Fibroblast of skin of right biceps (primary cell): ENCODE measurements around the gene TMEM229A.
"Not testable (repeated sequence)": the region's sequence is repeated elsewhere in the genome, so short reads cannot be mapped to it uniquely, and the experiment has no call there.

Experiments used
- DNase-seq: peaks from one replicate; pipeline ENCODE4 v3.0.0-alpha.2; 2013

TMEM229A gene

GRCh38 chr7:124032369-124033094 is at the start of gene TMEM229A:
Gene TMEM229A (minus strand): TSS chr7:124033067. CDS start chr7:124033003, 64 bp downstream.
- DNase-seq, result peak; percentile 7

- not testable (repeated sequence) for DNase-seq
Measured at GRCh38 chr7:124082234-124082633, 49.4 kb upstream of the TMEM229A start.

- no peak for DNase-seq
Measured at GRCh38 chr7:124077546-124077945, 44.7 kb upstream of the TMEM229A start.

- DNase-seq, result no peak
Measured at GRCh38 chr7:124076841-124077240, 44.0 kb upstream of the TMEM229A start.

GRCh38 chr7:124074007-124074406 is 41.1 kb upstream of the TMEM229A start:
- no peak for DNase-seq

- DNase-seq, result no peak
Measured at GRCh38 chr7:124073310-124073645, 40.4 kb upstream of the TMEM229A start.

GRCh38 chr7:124072603-124073309 is 39.9 kb upstream of the TMEM229A start:
- DNase-seq, result peak; percentile 31

GRCh38 chr7:124071843-124072242 is 39.0 kb upstream of the TMEM229A start:
- DNase-seq, result no peak

GRCh38 chr7:124062171-124062570 is 29.3 kb upstream of the TMEM229A start:
- no peak for DNase-seq

GRCh38 chr7:124060528-124060927 is 27.7 kb upstream of the TMEM229A start:
- DNase-seq, result no peak

- DNase-seq, result no peak
Measured at GRCh38 chr7:124059375-124059774, 26.5 kb upstream of the TMEM229A start.

GRCh38 chr7:124058515-124058914 is 25.6 kb upstream of the TMEM229A start:
- DNase-seq, result no peak

GRCh38 chr7:124057872-124058271 is 25.0 kb upstream of the TMEM229A start:
- no peak for DNase-seq

- DNase-seq, result no peak
Measured at GRCh38 chr7:124056234-124056633, 23.4 kb upstream of the TMEM229A start.

GRCh38 chr7:124051681-124052377 is 19.0 kb upstream of the TMEM229A start:
- no peak for DNase-seq

- DNase-seq, result no peak
Measured at GRCh38 chr7:124042826-124043225, 10.0 kb upstream of the TMEM229A start.

- no peak for DNase-seq
Measured at GRCh38 chr7:124041439-124041838, 8.6 kb upstream of the TMEM229A start.

GRCh38 chr7:124037902-124038301 is 5.0 kb upstream of the TMEM229A start:
- not testable (repeated sequence) for DNase-seq

GRCh38 chr7:124035706-124036105 is 2.8 kb upstream of the TMEM229A start:
- no peak for DNase-seq

GRCh38 chr7:124034754-124035100 is 1.9 kb upstream of the TMEM229A start:
- no peak for DNase-seq

GRCh38 chr7:124033807-124034753 is 1.2 kb upstream of the TMEM229A start:
- no peak for DNase-seq

GRCh38 chr7:124033095-124033806 is 384 bp upstream of the TMEM229A start:
- DNase-seq, result no peak
